Activated CD8-positive, alpha-beta T cell treated with anti-CD3 and anti-CD28 coated beads, Interleukin-2, amount 10 ng/mL, durations not matched to agents 7 days and 5 days (primary cell): ENCODE results near the gene NUFIP2. TPM values are rescaled to one million over a fixed set of nuclear protein-coding genes. Genes with fewer than 3 reads are reported as not detected.
"Not testable (repeated sequence)": the region's sequence is repeated elsewhere in the genome, so short reads cannot be mapped to it uniquely, and the experiment has no call there.

Experiments used
- ATAC-seq: fragments of 150-1000 bp; cut with Tn5 transposase; one replicate; pipeline ENCODE4 v1.10.0; 2021; ENCODE audit warnings: moderate library complexity
- CTCF ChIA-PET: fragments of 350-600 bp; sonication (Branson Sonifier 250); formaldehyde crosslinking; loops from one replicate; lab custom pipeline; 2021; ENCODE audit warnings: antibody characterized with exemption; lab: Charles Lee
- POLR2A ChIA-PET: fragments of 350-600 bp; sonication (Branson Sonifier 250); formaldehyde crosslinking; loops from one replicate; lab custom pipeline; 2021; ENCODE audit warnings: antibody characterized with exemption; lab: Charles Lee
- DNase-seq: peaks from one replicate; pipeline ENCODE4 v3.0.0-alpha.2; 2020
- H3K27ac Mint-ChIP-seq: one replicate; pipeline ENCODE4 v1.8.0; 2021; ENCODE audit warnings: mild to moderate bottlenecking, mixed read lengths
- H3K27me3 Mint-ChIP-seq: one replicate; pipeline ENCODE4 v1.8.0; 2021; ENCODE audit warnings: low read depth, mixed read lengths
- H3K36me3 Mint-ChIP-seq: one replicate; pipeline ENCODE4 v1.8.0; 2021; ENCODE audit warnings: low read depth, mixed read lengths
- H3K4me1 Mint-ChIP-seq: one replicate; pipeline ENCODE4 v1.8.0; 2021; ENCODE audit warnings: low read depth, mixed read lengths
- H3K4me3 Mint-ChIP-seq: one replicate; pipeline ENCODE4 v1.8.0; 2021; ENCODE audit warnings: mild to moderate bottlenecking, mixed read lengths
- H3K9me3 Mint-ChIP-seq: one replicate; pipeline ENCODE4 v1.8.0; 2022; ENCODE audit warnings: mixed read lengths; ENCODE audit not compliant: insufficient read depth
- total RNA-seq, 2 experiments: library from RNA; stranded (reverse); gene quantifications; one replicate each; pipeline ENCODE4 v1.2.3, GENCODE V29; 2021

NUFIP2 gene
- total RNA-seq, 2 experiments from 2014 or later, result 60.3 to 64.5 TPM

DNA sequence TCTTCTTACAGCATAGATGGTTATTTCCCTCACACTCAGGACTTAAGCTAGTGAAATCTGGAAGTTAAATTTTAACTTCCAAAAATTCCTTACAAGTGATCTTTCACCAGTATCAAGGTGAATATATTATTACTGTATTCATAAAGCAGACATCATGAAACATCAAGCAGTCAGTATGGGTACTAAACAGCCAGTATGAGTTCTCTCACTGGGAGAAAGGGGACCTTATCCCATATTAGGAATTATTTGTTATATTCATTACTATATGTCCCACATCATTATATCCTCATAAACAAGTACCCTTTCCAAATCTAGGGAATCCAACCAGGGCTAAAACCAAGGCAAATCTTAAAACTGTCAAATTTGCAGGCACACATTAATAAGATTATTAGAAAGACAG is 15.3 kb downstream of the NUFIP2 start:
- peaks cover 46% of the 10 kb centered on the region for H3K4me1 Mint-ChIP-seq
- ATAC-seq, result no peak
- H3K27ac Mint-ChIP-seq, result no peak overlapping the region
- ChIA-PET POLR2A (interaction anchor here (0.6 kb wide), 1 partner anchor 14 kb away, joined by 3 read pairs; no protein-coding TSS in a partner anchor), CTCF (interaction anchor here (1.1 to 6.3 kb wide), 4 partner anchors 9 to 129 kb away, joined by 3 to 27 read pairs (median 3); no protein-coding TSS in a partner anchor)
- peaks cover 19% of the 10 kb centered on the region for H3K9me3 Mint-ChIP-seq
- no peak overlapping the region for H3K4me3 Mint-ChIP-seq
- DNase-seq, result no peak
- H3K36me3 Mint-ChIP-seq, result peaks cover 90% of the 10 kb centered on the region
- no peaks in the 10 kb centered on the region for H3K27me3 Mint-ChIP-seq

DNA sequence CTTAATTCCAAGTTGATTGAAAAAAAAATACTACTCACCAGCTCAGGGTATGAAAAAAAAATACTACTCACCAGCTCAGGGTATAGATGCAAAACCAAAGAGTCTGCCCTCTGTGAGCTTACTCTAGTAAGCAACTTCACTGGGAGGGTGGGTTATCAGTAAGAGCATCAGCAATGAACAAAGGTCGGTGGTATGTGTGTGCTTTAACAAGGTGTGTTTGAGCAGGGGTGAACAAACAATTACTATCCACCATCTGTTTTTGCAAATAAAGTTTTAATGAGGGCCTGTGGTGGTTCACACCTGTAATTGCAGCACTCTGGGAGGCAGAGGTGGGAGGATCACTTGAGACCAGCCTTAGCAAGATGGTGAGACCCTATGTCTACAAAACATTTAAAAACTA is 20.0 kb downstream of the NUFIP2 start:
- Mint-ChIP-seq H3K4me3 (no peak overlapping the region), H3K27me3 (no peaks in the 10 kb centered on the region), H3K9me3 (peaks cover 6% of the 10 kb centered on the region), H3K27ac (no peak overlapping the region), H3K36me3 (peaks cover 78% of the 10 kb centered on the region), H3K4me1 (peaks cover 29% of the 10 kb centered on the region)
- CTCF ChIA-PET, result interaction anchor here (1.3 to 1.8 kb wide), 2 partner anchors 17 to 23 kb away, joined by 5 to 8 read pairs; no protein-coding TSS in a partner anchor
- DNase-seq, result no peak
- peak; percentile 22 for ATAC-seq
- POLR2A ChIA-PET, result interaction anchor here (0.8 to 0.9 kb wide), 2 partner anchors 18 to 20 kb away, joined by 3 read pairs; partner anchors contain the start of gene NUFIP2

DNA sequence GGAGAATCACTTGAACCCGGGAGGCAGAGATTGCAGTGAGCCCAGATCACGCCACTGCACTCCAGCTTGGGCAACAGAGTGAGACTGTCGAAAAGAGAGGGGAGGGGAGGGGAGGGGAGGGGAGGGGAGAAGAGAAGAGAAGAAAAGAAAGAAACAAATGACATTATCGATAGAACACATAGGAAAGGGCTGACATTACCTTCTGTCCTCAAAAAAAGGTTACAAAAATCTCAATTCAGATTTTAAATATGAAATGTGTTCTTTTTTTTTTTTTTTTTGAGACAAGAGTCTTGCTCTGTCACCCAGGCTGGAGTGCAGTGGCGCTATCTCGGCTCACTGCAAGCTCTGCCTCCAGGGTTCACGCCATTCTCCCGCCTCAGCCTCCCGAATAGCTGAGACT is 22.0 kb downstream of the NUFIP2 start:
- H3K36me3 Mint-ChIP-seq, result peaks cover 68% of the 10 kb centered on the region
- DNase-seq, H3K27ac Mint-ChIP-seq, CTCF ChIA-PET, H3K4me3 Mint-ChIP-seq, POLR2A ChIA-PET, H3K9me3 Mint-ChIP-seq, ATAC-seq, H3K27me3 Mint-ChIP-seq: not testable (repeated sequence)
- peaks cover 21% of the 10 kb centered on the region for H3K4me1 Mint-ChIP-seq

DNA sequence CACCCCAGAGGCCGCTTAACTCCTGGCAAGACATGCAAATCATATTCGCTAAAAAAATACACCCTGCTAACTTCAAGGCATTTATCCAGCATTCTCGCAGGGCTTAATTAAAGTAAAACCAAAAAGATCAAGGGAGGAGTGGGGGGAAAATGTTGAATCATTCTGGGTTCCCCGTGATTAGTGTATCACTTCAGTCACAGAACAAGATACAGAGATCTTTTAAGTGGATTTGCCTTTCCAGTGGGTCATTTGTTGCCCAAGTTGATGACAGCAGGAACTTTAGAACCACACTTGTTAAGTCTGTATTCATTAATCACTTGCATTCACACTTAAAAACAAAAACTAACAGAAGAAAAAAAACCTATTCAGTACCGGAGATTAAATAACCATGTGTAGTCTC is 30.0 kb downstream of the NUFIP2 start:
- H3K4me3 Mint-ChIP-seq, result no peak overlapping the region
- ChIA-PET POLR2A (no interaction called here), CTCF (interaction anchor here (1.5 kb wide), 1 partner anchor 27 kb away, joined by 3 read pairs; no protein-coding TSS in a partner anchor)
- H3K9me3 Mint-ChIP-seq, result no peaks in the 10 kb centered on the region
- ATAC-seq (no peak), DNase-seq (no peak)
- no peaks in the 10 kb centered on the region for H3K27me3 Mint-ChIP-seq
- H3K27ac Mint-ChIP-seq, result no peak overlapping the region
- H3K4me1 Mint-ChIP-seq, result no peaks in the 10 kb centered on the region
- peaks cover 65% of the 10 kb centered on the region for H3K36me3 Mint-ChIP-seq

DNA sequence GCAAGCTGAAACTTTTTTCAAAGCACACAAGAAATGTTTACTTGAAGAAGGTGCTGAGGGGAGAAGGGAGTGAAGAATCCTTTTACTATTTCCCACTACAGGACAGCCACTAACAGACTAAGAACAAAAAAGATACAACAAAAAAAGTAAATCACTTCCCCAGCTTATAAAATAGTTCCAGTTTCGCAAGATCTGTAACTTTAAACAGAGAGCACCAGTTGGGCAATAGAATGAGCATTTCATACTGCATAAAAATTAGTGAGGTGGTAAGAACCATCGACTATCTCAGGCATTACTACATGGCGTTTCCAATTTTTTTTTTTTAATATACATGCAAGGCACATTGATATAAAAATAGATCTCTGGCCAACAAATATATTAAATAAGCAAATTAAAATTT is 36.2 kb downstream of the NUFIP2 start:
- Mint-ChIP-seq H3K4me3 (no peak overlapping the region), H3K27me3 (no peaks in the 10 kb centered on the region), H3K4me1 (peaks cover 4% of the 10 kb centered on the region), H3K36me3 (peaks cover 55% of the 10 kb centered on the region), H3K9me3 (no peaks in the 10 kb centered on the region), H3K27ac (no peak overlapping the region)
- ChIA-PET CTCF (interaction anchor here (0.8 to 3.9 kb wide), 7 partner anchors 14 to 141 kb away, joined by 3 to 25 read pairs (median 4); partner anchors contain the start of gene NUFIP2), POLR2A (interaction anchor here (0.6 kb wide), 1 partner anchor 81 kb away, joined by 3 read pairs; no protein-coding TSS in a partner anchor)
- ATAC-seq (no peak), DNase-seq (no peak)

DNA sequence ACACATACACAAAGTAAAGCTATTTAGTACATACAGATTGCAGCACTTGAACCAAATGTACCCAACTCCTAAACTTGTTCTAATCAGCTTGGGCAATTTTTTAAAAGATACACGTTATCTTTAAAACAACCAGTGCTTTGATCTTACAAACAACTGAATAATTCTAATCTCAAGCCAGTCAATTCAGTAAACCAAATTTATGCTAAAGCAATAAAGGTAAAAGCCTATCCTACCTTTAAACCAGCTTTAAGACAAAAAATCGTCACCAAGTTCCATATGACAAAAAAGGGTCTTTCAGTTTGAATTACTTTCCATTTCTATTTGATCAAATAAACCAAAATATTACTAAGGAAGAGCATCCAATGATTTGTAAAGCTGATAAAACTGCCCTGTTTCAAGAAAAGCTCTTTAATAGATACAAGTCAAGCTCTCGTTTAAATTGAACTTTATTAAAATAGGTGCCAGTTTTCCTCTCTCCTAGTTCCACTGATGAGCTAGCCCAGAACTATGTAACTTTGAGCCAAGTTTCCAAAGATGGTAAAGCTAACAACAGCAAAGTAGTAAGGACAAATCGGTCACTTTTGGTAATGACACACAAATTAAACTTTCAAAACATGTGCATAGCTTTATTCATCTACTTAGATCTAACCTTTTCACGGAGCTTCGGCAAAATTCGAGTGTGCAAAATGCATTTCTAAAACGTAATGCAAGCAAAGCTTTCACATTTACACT is 37.0 kb downstream of the NUFIP2 start:
- Mint-ChIP-seq H3K27me3 (no peaks in the 10 kb centered on the region), H3K4me1 (peaks cover 4% of the 10 kb centered on the region), H3K4me3 (no peak overlapping the region), H3K9me3 (no peaks in the 10 kb centered on the region), H3K36me3 (peaks cover 52% of the 10 kb centered on the region), H3K27ac (no peak overlapping the region)
- ChIA-PET CTCF (interaction anchor here (0.8 to 3.9 kb wide), 11 partner anchors 8 to 140 kb away, joined by 3 to 25 read pairs (median 3); partner anchors contain the start of gene NUFIP2), POLR2A (interaction anchor here (1.5 kb wide), 1 partner anchor 117 kb away, joined by 3 read pairs; no protein-coding TSS in a partner anchor)
- no peak for ATAC-seq
- DNase-seq, result no peak

DNA sequence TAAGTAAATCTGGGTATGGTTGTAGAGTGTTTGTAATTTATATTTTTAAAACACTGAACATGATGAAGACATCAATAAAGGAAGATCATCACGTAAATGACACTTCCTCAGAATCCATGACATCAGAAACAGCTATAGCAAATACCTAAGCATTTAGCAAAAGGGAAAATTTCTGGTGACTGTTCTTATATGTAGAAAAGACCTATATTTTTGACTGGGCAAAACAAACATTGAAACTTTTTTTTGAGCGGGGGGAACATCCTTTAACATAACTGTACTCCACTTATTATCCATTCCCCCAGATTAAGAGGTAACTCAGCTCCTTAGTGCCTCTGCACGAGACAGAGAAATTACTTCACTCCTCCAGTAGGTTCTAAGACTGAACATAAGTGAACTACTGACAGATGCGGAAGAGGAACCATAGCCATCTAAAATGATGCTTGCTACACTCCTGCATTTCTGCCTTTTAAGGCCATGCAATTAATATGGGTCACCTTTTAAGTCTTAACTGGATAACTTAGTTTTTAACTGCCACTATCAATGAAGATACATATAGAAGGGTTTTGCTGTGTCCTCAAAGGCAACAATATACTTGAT is 37.9 kb downstream of the NUFIP2 start:
- Mint-ChIP-seq H3K36me3 (peaks cover 44% of the 10 kb centered on the region), H3K9me3 (no peaks in the 10 kb centered on the region), H3K4me3 (no peak overlapping the region), H3K27ac (no peak overlapping the region), H3K4me1 (peaks cover 4% of the 10 kb centered on the region), H3K27me3 (no peaks in the 10 kb centered on the region)
- CTCF ChIA-PET, result interaction anchor here (0.8 to 3.9 kb wide), 9 partner anchors 9 to 114 kb away, joined by 3 to 25 read pairs (median 6); partner anchors contain the start of gene MYO18A
- ATAC-seq (no peak), DNase-seq (no peak)
- POLR2A ChIA-PET, result interaction anchor here (1.5 kb wide), 1 partner anchor 116 kb away, joined by 3 read pairs; no protein-coding TSS in a partner anchor

DNA sequence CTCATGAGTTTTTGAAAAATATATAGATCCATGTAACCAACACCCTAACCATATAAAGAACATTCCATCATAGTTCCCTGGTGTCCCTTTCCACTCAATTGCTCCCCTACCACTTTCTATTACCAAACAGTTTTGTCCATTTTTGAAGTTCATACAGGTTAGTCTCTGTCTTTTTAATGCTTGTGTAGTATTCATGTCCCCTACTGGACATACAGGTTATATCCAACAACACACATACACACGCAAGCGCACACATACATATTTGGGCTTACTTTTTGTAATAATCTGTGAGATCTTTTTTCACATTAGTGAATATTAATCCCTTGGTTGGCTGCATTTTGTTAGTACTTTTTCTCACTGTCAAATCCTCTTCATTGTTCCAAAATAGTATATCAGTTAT is 40.9 kb downstream of the NUFIP2 start:
- peaks cover 21% of the 10 kb centered on the region for H3K36me3 Mint-ChIP-seq
- DNase-seq, result no peak
- ChIA-PET POLR2A (no interaction called here), CTCF (no interaction called here)
- no peaks in the 10 kb centered on the region for H3K9me3 Mint-ChIP-seq
- H3K4me3 Mint-ChIP-seq, result no peak overlapping the region
- H3K4me1 Mint-ChIP-seq, result peaks cover 4% of the 10 kb centered on the region
- ATAC-seq, result no peak
- no peaks in the 10 kb centered on the region for H3K27me3 Mint-ChIP-seq
- H3K27ac Mint-ChIP-seq, result peak overlapping the region; percentile 9

DNA sequence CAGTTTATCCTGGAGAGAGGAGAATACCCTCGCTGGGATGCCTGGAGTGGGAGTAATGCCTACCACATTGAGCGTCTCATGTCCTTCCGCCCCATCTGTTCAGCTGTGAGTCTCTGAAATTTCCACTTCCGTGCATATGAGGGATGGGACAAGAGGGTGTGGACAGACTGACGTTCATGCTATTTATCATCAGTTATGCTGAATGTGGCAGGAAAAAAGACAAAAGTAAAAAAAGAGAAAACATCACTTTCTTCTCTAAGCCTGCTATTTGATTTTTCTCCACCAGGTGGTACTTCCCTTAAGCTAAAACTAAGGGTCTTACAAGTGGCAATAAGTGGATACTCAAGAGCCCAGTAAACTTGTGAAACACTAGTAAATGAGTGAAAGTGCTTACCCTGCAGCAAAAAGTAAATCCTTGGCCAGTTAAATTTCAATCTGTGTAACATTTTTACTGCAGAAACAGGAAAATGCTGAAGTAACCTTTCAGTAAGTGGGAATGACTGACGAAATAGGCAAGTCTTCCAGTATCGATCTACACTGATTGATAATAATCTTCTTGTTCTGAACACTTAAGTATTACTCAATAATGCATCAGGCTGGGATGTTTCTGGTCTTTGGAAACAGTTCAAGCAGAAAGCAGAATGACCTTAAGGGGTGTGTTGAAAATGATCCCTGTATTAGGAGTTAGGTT is 41.7 kb downstream of the NUFIP2 start:
- peaks cover 18% of the 10 kb centered on the region for H3K36me3 Mint-ChIP-seq
- ChIA-PET POLR2A (no interaction called here), CTCF (interaction anchor here (0.7 to 3.6 kb wide), 9 partner anchors 9 to 128 kb away, joined by 3 to 22 read pairs (median 7); no protein-coding TSS in a partner anchor)
- no peak for DNase-seq
- no peaks in the 10 kb centered on the region for H3K27me3 Mint-ChIP-seq
- H3K27ac Mint-ChIP-seq, result no peak overlapping the region
- no peak for ATAC-seq
- no peak overlapping the region for H3K4me3 Mint-ChIP-seq
- no peaks in the 10 kb centered on the region for H3K9me3 Mint-ChIP-seq
- peaks cover 3% of the 10 kb centered on the region for H3K4me1 Mint-ChIP-seq

DNA sequence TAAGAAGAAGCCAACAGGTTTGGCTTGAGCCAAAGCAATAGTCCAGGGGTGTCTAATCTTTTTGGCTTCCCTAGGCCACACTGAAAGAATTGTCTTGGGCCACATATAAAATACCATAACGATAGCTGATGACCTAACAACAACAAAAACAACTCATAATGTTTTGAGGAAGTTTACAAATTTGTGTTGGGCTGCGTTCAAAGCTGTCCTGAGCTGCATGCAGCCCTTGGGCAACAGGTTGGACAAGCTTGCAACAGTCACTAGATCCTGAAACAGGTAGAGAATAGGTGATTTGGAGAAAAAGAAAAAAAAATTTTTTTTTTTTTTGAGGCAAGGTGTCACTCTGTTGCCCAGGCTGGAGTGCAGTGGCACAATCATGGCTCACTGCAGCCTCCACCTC is 42.8 kb downstream of the NUFIP2 start:
- no peak for ATAC-seq
- no peak overlapping the region for H3K27ac Mint-ChIP-seq
- H3K36me3 Mint-ChIP-seq, result peaks cover 11% of the 10 kb centered on the region
- no peaks in the 10 kb centered on the region for H3K9me3 Mint-ChIP-seq
- no peaks in the 10 kb centered on the region for H3K27me3 Mint-ChIP-seq
- H3K4me1 Mint-ChIP-seq, result no peaks in the 10 kb centered on the region
- DNase-seq, result no peak
- H3K4me3 Mint-ChIP-seq, result no peak overlapping the region
- ChIA-PET POLR2A (no interaction called here), CTCF (interaction anchor here (0.7 to 3.6 kb wide), 11 partner anchors 10 to 134 kb away, joined by 3 to 22 read pairs (median 8); no protein-coding TSS in a partner anchor)

DNA sequence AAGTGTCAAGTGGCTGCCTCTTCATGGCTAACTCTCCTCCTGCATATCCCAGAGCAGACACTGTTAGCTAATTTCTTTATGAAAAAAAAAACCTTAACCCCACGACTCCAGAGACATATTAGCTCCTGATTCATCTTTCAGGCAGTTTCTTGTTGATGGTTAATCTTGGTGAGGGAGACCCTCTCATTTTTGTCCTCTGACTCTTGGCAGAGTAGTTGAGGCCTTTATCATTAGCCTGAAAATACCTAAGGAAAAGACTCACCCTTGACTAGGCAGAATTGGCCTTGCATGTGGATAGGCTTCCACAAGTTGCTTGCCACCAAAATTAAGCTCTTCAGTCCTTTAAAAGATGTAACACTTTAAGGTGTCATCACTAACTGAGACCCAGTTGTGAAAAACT is 43.3 kb downstream of the NUFIP2 start:
- ChIA-PET POLR2A (no interaction called here), CTCF (interaction anchor here (0.7 to 3.6 kb wide), 12 partner anchors 9 to 134 kb away, joined by 3 to 22 read pairs (median 7); no protein-coding TSS in a partner anchor)
- no peaks in the 10 kb centered on the region for H3K27me3 Mint-ChIP-seq
- H3K36me3 Mint-ChIP-seq, result peaks cover 8% of the 10 kb centered on the region
- no peak for ATAC-seq
- no peak for DNase-seq
- H3K27ac Mint-ChIP-seq, result no peak overlapping the region
- H3K4me3 Mint-ChIP-seq, result no peak overlapping the region
- H3K9me3 Mint-ChIP-seq, result no peaks in the 10 kb centered on the region
- no peaks in the 10 kb centered on the region for H3K4me1 Mint-ChIP-seq
